Fibroblast of skin of right quadriceps (primary cell): ENCODE results near the gene APPBP2.

Experiments
- DNase-seq: peaks from one replicate; pipeline ENCODE4 v3.0.0-alpha.2; 2013

The APPBP2 gene

GRCh38 chr17:60393840-60394723 is 132.0 kb downstream of the APPBP2 start:
- DNase-seq = no peak
